ENCODE data around the gene CALHM2. TPM values are rescaled to one million over a fixed set of nuclear protein-coding genes. Genes with fewer than 3 reads are reported as not detected.

Gene CALHM2
- total RNA-seq, 1 donor from 2014 or later: 0.80 TPM

DNA sequence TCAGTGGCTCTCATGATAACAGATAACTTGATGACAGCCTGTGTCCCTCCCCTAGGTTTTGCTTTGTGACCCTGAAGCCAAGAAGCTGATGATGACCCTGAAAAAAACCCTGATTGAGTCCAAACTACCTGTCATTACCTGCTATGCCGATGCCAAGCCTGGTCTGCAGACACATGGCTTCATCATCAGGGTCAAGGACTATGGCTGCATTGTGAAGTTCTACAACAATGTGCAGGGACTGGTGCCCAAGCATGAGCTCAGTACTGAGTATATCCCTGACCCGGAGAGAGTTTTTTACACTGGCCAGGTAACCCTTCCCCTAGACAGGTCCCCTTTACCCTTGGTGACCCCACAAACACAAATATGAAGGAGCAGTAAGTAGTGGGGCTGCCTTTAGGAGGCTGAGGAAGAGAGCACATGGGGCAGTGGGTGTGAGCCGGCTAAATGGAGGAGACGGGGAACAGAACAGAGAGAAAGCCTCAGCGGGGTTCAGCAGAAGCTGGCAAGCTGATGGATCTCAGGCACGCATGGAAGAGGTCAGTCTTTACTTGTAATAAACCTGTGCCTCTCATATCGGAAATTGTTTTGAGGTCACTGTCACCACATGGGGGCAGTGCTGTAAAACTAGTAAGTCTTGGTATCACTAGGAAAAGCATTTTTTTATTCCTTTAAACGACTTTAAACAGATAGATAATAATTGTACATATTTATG is 35.6 kb downstream of the CALHM2 start:
- DNase-seq (ENCODE audit: low read depth): peak; percentile 60

DNA sequence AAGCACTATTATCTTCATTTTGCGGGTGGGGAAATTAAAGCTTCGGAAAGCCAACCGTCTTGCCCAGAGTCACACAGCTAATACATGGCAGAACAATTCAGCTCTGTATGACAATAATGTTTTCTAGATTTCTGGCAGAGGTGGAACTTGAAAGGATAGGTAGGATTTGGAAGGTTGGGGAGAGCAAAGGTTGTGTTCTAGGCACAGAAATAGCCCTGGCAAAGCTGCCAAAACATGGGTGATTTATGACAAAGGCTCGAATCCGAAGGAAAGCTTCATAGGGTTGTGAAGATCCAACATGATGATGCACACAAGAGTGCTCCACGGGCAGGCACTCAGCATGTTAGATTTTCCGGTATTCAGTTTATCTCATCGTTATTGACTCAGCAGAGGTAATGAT is 36.6 kb downstream of the CALHM2 start:
- DNase-seq (ENCODE audit: low read depth): no peak

- no peak for DNase-seq (ENCODE audit: low read depth)
Observed at GRCh38 chr10:103413564-103413963, 38.6 kb downstream of the CALHM2 start.

- peak; percentile 13 for DNase-seq (ENCODE audit: low read depth)
Observed at GRCh38 chr10:103397191-103397825, 54.9 kb downstream of the CALHM2 start.

- DNase-seq (ENCODE audit: low read depth): no peak
Observed at GRCh38 chr10:103396789-103397087, 55.4 kb downstream of the CALHM2 start.

Other genes with a start within 250 kb of the CALHM2 start
- gene RPEL1, start 206.5 kb downstream of the CALHM2 start, total RNA-seq: 0.17 and 0.25 TPM in 2 replicates
- gene INA, start 175.2 kb downstream of the CALHM2 start, total RNA-seq: 1.8 and 5.2 TPM in 2 replicates
- 10.7 and 16.7 TPM in 2 replicates for gene PCGF6, start 101.2 kb downstream of the CALHM2 start, total RNA-seq
- gene TAF5, start 84.4 kb downstream of the CALHM2 start, total RNA-seq: 2.6 and 4.9 TPM in 2 replicates
- 165 and 623 TPM in 2 replicates for gene ATP5MK, start 55.9 kb downstream of the CALHM2 start, total RNA-seq
- gene PDCD11, start 55.7 kb downstream of the CALHM2 start, total RNA-seq: 38.6 and 48.5 TPM in 2 replicates
- not detected in 2 replicates for gene CALHM1, start 6.5 kb upstream of the CALHM2 start, total RNA-seq
- gene CALHM3, start 26.9 kb upstream of the CALHM2 start, total RNA-seq: 0.05 TPM in 1 of 2 replicates, not detected in the other
- gene NEURL1, start 41.3 kb upstream of the CALHM2 start, total RNA-seq: 0.05 and 1.4 TPM in 2 replicates